ENCODE measurements around the gene EYS.

Gene EYS

DNA sequence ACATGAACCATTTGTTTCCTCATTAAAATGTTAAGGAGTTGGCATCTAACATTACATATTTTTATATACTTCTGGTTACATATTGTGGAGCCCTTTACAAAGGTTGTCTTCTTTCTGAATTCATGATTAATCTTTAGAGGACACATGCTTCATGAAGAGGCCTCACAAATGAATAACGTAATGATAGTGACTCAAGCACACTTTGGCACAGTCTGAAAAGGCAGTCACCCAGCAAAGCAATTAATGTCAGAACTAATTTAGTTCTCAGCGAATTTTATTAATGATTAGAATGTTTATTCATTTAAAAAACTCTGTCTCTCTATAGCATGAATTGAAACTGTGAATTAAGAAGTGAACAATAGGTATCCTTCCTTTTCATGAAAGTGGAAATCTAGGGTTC, 1217.3 kb downstream of the EYS start:
- TF ChIP-seq FOXP2 (optimal IDR thresholded peaks at IDR 0.05; ENCODE audit: borderline replicate concordance, extremely low read depth, extremely low read length, insufficient read depth): no peak
- TF ChIP-seq, protein P1, sequence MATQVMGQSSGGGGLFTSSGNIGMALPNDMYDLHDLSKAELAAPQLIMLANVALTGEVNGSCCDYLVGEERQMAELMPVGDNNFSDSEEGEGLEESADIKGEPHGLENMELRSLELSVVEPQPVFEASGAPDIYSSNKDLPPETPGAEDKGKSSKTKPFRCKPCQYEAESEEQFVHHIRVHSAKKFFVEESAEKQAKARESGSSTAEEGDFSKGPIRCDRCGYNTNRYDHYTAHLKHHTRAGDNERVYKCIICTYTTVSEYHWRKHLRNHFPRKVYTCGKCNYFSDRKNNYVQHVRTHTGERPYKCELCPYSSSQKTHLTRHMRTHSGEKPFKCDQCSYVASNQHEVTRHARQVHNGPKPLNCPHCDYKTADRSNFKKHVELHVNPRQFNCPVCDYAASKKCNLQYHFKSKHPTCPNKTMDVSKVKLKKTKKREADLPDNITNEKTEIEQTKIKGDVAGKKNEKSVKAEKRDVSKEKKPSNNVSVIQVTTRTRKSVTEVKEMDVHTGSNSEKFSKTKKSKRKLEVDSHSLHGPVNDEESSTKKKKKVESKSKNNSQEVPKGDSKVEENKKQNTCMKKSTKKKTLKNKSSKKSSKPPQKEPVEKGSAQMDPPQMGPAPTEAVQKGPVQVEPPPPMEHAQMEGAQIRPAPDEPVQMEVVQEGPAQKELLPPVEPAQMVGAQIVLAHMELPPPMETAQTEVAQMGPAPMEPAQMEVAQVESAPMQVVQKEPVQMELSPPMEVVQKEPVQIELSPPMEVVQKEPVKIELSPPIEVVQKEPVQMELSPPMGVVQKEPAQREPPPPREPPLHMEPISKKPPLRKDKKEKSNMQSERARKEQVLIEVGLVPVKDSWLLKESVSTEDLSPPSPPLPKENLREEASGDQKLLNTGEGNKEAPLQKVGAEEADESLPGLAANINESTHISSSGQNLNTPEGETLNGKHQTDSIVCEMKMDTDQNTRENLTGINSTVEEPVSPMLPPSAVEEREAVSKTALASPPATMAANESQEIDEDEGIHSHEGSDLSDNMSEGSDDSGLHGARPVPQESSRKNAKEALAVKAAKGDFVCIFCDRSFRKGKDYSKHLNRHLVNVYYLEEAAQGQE (IDR thresholded peaks at IDR 0.05; ENCODE audit: insufficient read depth in 1 of 2, low read depth in 2 of 2, low read length in 2 of 2): no peak
- no peak for TF ChIP-seq POLR2AphosphoS5 (IDR thresholded peaks at IDR 0.05; ENCODE audit: low read depth, low read length)
- TF ChIP-seq TAF1 (IDR thresholded peaks at IDR 0.05; ENCODE audit: borderline replicate concordance, insufficient read depth, low read length): no peak
- no peak for TF ChIP-seq SIN3A (IDR thresholded peaks at IDR 0.05; ENCODE audit: borderline replicate concordance, insufficient read depth, low read length)

DNA sequence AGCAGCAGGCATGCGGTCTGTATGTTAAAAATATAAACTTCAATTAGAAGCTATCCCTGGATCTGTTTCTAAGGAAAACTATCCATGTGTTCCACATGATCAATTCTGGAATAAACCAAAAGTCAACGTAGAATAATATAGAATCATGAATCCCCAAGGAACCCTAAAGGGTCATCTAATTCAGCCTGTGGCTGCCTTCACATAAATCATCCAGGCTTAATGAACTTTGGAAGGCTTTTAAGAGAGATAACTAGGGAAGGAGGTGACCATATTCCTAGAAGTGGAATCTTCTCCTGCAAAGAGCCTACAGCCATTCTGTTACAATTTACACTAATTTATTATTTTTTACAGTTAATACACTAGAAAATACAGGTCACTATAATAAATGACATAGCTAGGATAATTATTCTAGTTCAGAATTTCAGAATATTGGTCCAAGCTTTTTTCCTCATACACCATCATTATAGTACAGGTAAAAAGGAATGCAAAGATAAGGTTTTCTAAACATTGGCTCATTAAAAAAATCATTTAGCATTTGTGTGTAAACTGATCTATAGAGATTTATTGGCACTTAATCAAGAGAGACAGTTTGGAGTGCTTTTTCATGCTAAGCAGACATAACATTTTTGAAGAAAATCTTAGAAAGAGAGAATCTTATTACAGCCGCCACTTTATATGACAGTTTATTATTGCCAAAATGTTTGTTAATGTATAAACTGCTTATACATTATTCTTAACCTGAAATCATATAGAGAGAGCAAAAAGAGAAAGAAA, 1220.3 kb downstream of the EYS start:
- TF ChIP-seq SIN3A (IDR thresholded peaks at IDR 0.05; ENCODE audit: borderline replicate concordance, insufficient read depth, low read length) (no peak), FOXP2 (optimal IDR thresholded peaks at IDR 0.05; ENCODE audit: borderline replicate concordance, extremely low read depth, extremely low read length, insufficient read depth) (no peak), TAF1 (IDR thresholded peaks at IDR 0.05; ENCODE audit: borderline replicate concordance, insufficient read depth, low read length) (no peak), POLR2AphosphoS5 (IDR thresholded peaks at IDR 0.05; ENCODE audit: low read depth, low read length) (no peak)
- TF ChIP-seq, protein P1 (IDR thresholded peaks at IDR 0.05; ENCODE audit: insufficient read depth in 1 of 2, low read depth in 2 of 2, low read length in 2 of 2): no peak

DNA sequence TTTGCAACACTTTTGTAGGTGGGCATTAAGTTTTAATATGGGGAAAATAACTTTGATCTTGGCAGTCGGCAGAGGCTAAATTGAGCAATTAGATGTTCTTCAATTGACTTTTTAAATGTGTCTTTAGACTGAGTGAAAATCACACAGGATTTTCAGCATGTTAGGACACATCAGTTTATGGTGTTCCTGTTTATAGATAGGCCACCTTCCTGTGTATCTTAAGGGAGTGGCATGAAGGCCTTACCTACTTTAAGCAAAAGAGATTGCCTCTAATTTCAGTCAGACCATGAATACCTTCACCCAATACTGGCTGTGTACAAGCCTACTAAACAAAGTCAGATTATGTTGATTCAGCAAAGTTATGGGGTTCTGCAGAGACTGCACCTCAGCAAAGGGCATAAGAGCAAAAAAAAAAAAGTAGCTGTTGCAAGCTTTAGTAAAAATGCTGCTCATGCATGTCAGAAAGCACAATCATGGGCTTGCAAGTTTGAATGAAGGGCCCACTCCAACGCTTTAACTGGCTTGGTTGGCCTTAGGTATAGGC, 1223.0 kb downstream of the EYS start:
- TF ChIP-seq, protein P1 (IDR thresholded peaks at IDR 0.05; ENCODE audit: insufficient read depth in 1 of 2, low read depth in 2 of 2, low read length in 2 of 2): no peak
- TF ChIP-seq POLR2AphosphoS5 (IDR thresholded peaks at IDR 0.05; ENCODE audit: low read depth, low read length) (no peak), FOXP2 (optimal IDR thresholded peaks at IDR 0.05; ENCODE audit: borderline replicate concordance, extremely low read depth, extremely low read length, insufficient read depth) (no peak), TAF1 (IDR thresholded peaks at IDR 0.05; ENCODE audit: borderline replicate concordance, insufficient read depth, low read length) (no peak), SIN3A (IDR thresholded peaks at IDR 0.05; ENCODE audit: borderline replicate concordance, insufficient read depth, low read length) (no peak)

DNA sequence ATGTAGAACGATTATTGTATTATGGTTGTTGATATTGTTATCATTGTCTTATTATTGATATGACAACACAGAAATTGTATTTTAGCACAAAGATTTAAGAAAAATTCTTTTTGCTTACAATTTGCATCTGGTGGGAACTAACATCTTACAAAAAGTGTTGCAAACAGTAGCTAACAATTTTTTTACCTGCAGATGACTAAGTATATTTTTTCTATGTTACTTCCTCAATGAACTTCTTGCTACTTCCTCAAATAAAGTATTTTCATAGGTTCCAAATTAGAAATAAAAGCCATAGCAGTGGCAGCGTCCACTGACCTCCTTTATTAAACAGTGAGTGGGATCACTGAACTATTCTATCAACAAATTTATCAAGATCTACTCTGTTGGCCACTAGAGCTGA, 1224.4 kb downstream of the EYS start:
- TF ChIP-seq POLR2AphosphoS5 (IDR thresholded peaks at IDR 0.05; ENCODE audit: low read depth, low read length) (no peak), SIN3A (IDR thresholded peaks at IDR 0.05; ENCODE audit: borderline replicate concordance, insufficient read depth, low read length) (no peak), TAF1 (IDR thresholded peaks at IDR 0.05; ENCODE audit: borderline replicate concordance, insufficient read depth, low read length) (no peak), FOXP2 (optimal IDR thresholded peaks at IDR 0.05; ENCODE audit: borderline replicate concordance, extremely low read depth, extremely low read length, insufficient read depth) (no peak)
- TF ChIP-seq, protein P1 (IDR thresholded peaks at IDR 0.05; ENCODE audit: insufficient read depth in 1 of 2, low read depth in 2 of 2, low read length in 2 of 2): no peak
